Endodermal cell (in vitro differentiated cells): ENCODE measurements around the gene GRIK4. TPM values are rescaled to one million over a fixed set of nuclear protein-coding genes. Genes with fewer than 3 reads are reported as not detected.

ENCODE experiments used
- DNase-seq: peaks from one replicate; pipeline ENCODE4 v3.0.0-alpha.2; 2017
- H3K27ac ChIP-seq: 2 replicates; pipeline ENCODE4 v1.5.1; 2013; ENCODE audit warnings: mild to moderate bottlenecking, low read depth, low read length, moderate library complexity
- H3K27me3 ChIP-seq: 2 replicates; pipeline ENCODE4 v1.6.1; 2013; ENCODE audit warnings: mild to moderate bottlenecking, low read length, moderate library complexity; ENCODE audit not compliant: insufficient read depth, control insufficient read depth, poor library complexity, severe bottlenecking
- H3K36me3 ChIP-seq: 2 replicates; pipeline ENCODE4 v1.7.0; 2013; ENCODE audit warnings: mild to moderate bottlenecking, low read length, moderate library complexity; ENCODE audit not compliant: control insufficient read depth, insufficient read depth
- H3K4me1 ChIP-seq: one replicate; pipeline ENCODE4 v1.7.0; 2013; ENCODE audit warnings: low read length; ENCODE audit not compliant: control insufficient read depth, insufficient read depth
- H3K4me3 ChIP-seq: 2 replicates; pipeline ENCODE4 v1.5.1; 2013; ENCODE audit warnings: mild to moderate bottlenecking, low read length, moderate library complexity
- H3K9ac ChIP-seq: 2 replicates; pipeline ENCODE4 v1.6.1; 2013; ENCODE audit warnings: mild to moderate bottlenecking, low read length, moderate library complexity; ENCODE audit not compliant: poor library complexity, severe bottlenecking; ENCODE audit errors: extremely low read depth
- H3K9me3 ChIP-seq: 2 replicates; pipeline ENCODE4 v1.6.1; 2013; ENCODE audit warnings: mild to moderate bottlenecking, low read length, moderate library complexity; ENCODE audit not compliant: control insufficient read depth
- H3K27ac Mint-ChIP-seq: 2 replicates; pipeline ENCODE4 v1.8.0; 2020; ENCODE audit warnings: mixed read lengths
- H3K27me3 Mint-ChIP-seq: 2 replicates; pipeline ENCODE4 v1.8.0; 2021; ENCODE audit warnings: mild to moderate bottlenecking, mixed read lengths; ENCODE audit not compliant: insufficient read depth
- H3K36me3 Mint-ChIP-seq: 2 replicates; pipeline ENCODE4 v1.8.0; 2020; ENCODE audit warnings: low read depth, mixed read lengths
- H3K4me1 Mint-ChIP-seq: 2 replicates; pipeline ENCODE4 v1.8.0; 2020; ENCODE audit warnings: mixed read lengths
- H3K4me3 Mint-ChIP-seq: 2 replicates; pipeline ENCODE4 v1.8.0; 2020; ENCODE audit warnings: mild to moderate bottlenecking, moderate library complexity, mixed read lengths
- H3K9me3 Mint-ChIP-seq: 2 replicates; pipeline ENCODE4 v1.8.0; 2020; ENCODE audit warnings: mild to moderate bottlenecking, mixed read lengths
- CTCF ChIP-seq: fragments of 200-600 bp; sonication (generic); conservative IDR thresholded peaks from 2 replicates; pipeline ENCODE4 v1.5.0; 2021; ENCODE audit warnings: antibody characterized with exemption, mild to moderate bottlenecking
- whole genome bisulfite sequencing, 2 experiments: methylation state at CpG; one replicate each; pipeline versions ENCODE4 v1.1.5 to v1.1.7; 2013; ENCODE audit warnings: missing lambda C conversion rate in 2 of 2, mixed read lengths in 1 of 2; ENCODE audit not compliant: insufficient coverage in 1 of 2, insufficient read length in 1 of 2; 5-methylcytosine and 5-hydroxymethylcytosine counted together
- total RNA-seq, 2 donors: library from RNA; stranded (reverse); fragmentation: NEBNext Ultra II Directional in 1 of 2; extraction: Animal tissue kit (Norgen Biotek cat#: 25700) in 1 of 2; gene quantifications; 2 replicates in 1 of 2; 3 replicates in 1 of 2; pipeline ENCODE4 v1.2.1, GENCODE V29; 2021

Gene GRIK4
- total RNA-seq, 2 donors from 2014 or later = 1.7 to 3.5 TPM

- H3K9ac ChIP-seq = no peak overlapping the region
- Mint-ChIP-seq H3K27ac (no peak overlapping the region), H3K4me1 (no peaks in the 10 kb centered on the region), H3K4me3 (no peak overlapping the region), H3K9me3 (peaks cover 20% of the 10 kb centered on the region), H3K27me3 (peaks cover under 1% of the 10 kb centered on the region), H3K36me3 (peaks cover 4% of the 10 kb centered on the region)
- peaks cover 18% of the 10 kb centered on the region for H3K9me3 ChIP-seq
- TF ChIP-seq CTCF = peak; percentile 70
- no peaks in the 10 kb centered on the region for H3K4me1 ChIP-seq
- no peak overlapping the region for H3K4me3 ChIP-seq
- no peaks in the 10 kb centered on the region for H3K36me3 ChIP-seq
- WGBS, 2 experiments = 89 to 96% methylated on average over 3 to 5 of the region's 5 CpGs
- H3K27me3 ChIP-seq = no peaks in the 10 kb centered on the region
- DNase-seq = no peak
- no peak overlapping the region for H3K27ac ChIP-seq
Observed at GRCh38 chr11:120945042-120945441, 433.5 kb downstream of the GRIK4 start.

GRCh38 chr11:120950880-120951279 is 439.3 kb downstream of the GRIK4 start:
- no peaks in the 10 kb centered on the region for H3K36me3 Mint-ChIP-seq
- Histone ChIP-seq H3K27ac (no peak overlapping the region), H3K36me3 (no peaks in the 10 kb centered on the region), H3K9ac (no peak overlapping the region), H3K4me3 (no peak overlapping the region), H3K27me3 (no peaks in the 10 kb centered on the region), H3K4me1 (no peaks in the 10 kb centered on the region), H3K9me3 (no peaks in the 10 kb centered on the region)
- no peaks in the 10 kb centered on the region for H3K9me3 Mint-ChIP-seq
- no peak overlapping the region for H3K4me3 Mint-ChIP-seq
- H3K27me3 Mint-ChIP-seq = peaks cover 2% of the 10 kb centered on the region
- peaks cover 4% of the 10 kb centered on the region for H3K4me1 Mint-ChIP-seq
- TF ChIP-seq CTCF = no peak
- no peak for DNase-seq
- 80 to 88% methylated on average over 3 to 6 of the region's 6 CpGs for WGBS, 2 experiments
- no peak overlapping the region for H3K27ac Mint-ChIP-seq

GRCh38 chr11:120952461-120953434 is 441.2 kb downstream of the GRIK4 start:
- peak; percentile 85 for TF ChIP-seq CTCF
- no peaks in the 10 kb centered on the region for H3K27me3 ChIP-seq
- H3K36me3 Mint-ChIP-seq = no peaks in the 10 kb centered on the region
- peak overlapping the region; percentile 30 for H3K4me3 Mint-ChIP-seq
- H3K27ac ChIP-seq = no peak overlapping the region
- H3K27ac Mint-ChIP-seq = no peak overlapping the region
- H3K9me3 Mint-ChIP-seq = no peaks in the 10 kb centered on the region
- H3K36me3 ChIP-seq = no peaks in the 10 kb centered on the region
- H3K9ac ChIP-seq = no peak overlapping the region
- no peaks in the 10 kb centered on the region for H3K4me1 ChIP-seq
- peak; percentile 99 for DNase-seq
- H3K4me1 Mint-ChIP-seq = peaks cover 9% of the 10 kb centered on the region
- no peak overlapping the region for H3K4me3 ChIP-seq
- peaks cover 2% of the 10 kb centered on the region for H3K27me3 Mint-ChIP-seq
- no peaks in the 10 kb centered on the region for H3K9me3 ChIP-seq
- 43 to 69% methylated on average over 8 to 18 of the region's 20 CpGs for WGBS, 2 experiments
